ENCODE data around the gene TEPSIN.

The TEPSIN gene

GRCh38 chr17:81197831-81198490 lies 40.9 kb downstream of the TEPSIN start:
- DNase-seq (ENCODE audit: low read depth): no peak

DNA sequence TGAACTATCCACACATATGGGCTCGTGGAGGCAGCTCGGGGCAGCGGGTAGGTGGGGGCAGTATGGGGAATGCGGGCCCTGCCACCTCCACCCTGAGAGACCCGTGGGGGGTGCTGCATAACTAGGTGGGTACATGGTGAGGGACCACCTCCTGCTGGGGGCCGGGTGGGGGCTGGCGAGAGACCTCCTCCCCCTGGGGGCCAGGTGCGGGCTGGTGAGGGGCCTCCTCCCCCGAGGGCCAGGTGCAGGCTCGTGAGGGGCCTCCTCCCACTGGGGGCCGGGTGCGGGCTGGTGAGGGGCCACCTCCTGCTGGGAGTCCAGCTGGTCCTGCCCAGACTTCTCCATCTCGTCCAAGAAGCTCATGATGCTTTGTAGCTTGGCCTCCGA lies 41.5 kb downstream of the TEPSIN start:
- no peak for DNase-seq (ENCODE audit: low read depth)

GRCh38 chr17:81196505-81197408 lies 42.1 kb downstream of the TEPSIN start:
- DNase-seq (ENCODE audit: low read depth): no peak

- no peak for DNase-seq (ENCODE audit: low read depth)
Observed at GRCh38 chr17:81195941-81196495, 42.8 kb downstream of the TEPSIN start.

DNA sequence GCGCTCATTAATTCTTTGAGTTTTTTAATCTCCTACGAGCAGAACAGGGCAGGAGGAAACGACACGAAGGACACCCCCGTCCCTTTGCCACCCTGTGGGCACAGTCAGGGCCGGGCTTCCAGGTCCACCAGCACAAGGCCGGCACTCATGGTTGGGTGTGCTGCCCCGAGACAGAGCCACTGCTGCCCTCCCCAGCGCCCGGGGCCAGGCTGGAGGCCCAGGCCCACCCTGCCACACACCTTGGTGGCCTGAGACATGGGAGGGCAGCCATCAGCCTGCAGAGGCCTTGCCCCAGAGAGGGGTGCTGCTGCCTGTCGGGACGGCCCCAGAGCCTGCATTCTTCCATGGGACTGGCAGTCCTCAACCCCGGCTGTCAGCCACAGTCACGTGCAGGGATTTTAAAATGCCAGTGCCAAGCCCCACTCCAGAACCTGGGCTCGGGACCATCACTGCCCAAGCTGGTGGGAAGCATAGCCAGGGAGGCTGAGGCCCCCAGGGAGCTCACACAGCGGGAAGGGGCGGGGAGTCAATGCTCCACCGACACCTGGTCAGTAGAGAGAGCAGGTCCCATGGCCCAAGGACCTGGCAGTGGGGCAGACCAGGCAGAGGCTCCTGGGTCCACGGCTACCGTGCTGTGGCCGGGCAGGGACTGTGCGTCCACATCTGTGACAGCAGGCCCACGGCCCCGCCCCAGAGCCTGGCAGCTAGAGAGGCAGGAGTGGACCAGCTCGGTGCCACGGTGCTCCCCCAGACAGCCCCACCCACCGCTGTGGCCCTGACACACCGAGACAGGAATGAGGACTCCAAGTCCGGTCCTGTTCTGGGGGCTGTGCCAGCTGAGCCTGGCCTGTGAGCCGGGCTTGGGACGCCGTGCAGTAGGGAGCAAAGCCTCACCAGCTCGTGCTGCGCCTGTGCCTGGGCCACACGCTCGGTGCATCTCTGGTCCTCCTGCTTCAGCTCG lies 43.6 kb downstream of the TEPSIN start:
- no peak for DNase-seq (ENCODE audit: low read depth)

DNA sequence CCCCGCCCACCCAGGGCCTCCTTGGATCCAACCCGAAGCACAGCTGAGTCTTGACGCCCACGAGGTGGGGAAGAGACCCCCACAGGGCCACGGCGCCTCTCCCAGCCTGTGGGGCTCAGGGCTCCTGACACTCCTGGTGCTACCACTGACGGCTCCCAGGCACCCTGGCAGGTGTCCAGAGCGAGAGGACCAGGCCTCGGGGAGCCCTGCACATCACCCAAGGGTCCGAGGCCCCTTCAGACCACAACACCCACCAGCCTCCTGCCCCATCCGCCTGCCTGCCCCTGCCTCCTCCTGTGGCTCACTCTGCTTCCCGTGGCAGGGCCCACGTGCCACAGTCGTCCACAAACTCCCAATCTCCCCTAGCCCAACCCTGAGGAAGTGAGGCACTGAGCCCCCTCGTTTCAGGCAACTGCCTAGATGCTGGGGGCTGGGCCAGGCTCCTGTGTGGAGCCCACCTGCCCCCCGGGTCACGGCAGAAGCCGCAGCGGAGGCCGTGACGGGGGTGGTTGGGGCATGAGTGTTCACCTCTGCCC lies 44.6 kb downstream of the TEPSIN start:
- no peak for DNase-seq (ENCODE audit: low read depth)

DNA sequence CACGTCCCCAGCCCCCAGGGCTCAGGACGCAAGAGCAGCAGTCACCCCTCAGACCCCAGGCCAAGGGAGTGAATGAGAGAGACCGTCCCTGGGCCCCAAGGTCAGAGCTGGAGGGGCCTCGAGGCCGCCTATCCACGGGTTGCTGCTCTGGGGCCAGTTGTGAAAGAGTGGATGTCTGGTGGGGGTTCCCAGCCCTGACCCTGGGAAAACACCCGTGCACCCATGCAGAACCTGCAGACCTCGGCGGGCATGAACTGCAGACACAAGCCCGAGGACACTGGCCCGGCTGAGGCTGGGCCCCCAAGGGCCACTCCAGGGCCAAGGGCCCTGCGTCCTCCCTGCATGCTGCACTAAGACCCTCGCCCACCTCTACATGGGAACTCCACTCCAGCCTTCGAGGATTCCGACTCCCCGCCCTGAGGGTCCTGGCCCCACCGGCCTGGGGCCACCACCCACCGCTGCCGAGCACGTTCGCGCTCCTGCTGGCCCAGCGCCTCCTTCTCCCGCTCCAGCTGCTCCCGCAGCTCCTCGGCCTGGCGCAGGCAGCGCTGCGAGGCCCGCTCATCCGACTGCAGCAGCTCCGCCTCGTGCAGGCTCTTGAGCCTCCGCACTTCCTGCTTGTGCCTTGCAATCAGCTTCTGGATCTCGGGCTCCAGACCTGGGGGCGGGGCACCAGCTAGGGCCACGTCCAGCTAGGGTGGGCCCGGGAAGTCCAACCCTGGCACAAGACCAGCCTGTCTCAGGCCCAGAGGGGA lies 45.2 kb downstream of the TEPSIN start:
- DNase-seq (ENCODE audit: low read depth): no peak

GRCh38 chr17:81193051-81193410 lies 45.8 kb downstream of the TEPSIN start:
- no peak for DNase-seq (ENCODE audit: low read depth)

DNA sequence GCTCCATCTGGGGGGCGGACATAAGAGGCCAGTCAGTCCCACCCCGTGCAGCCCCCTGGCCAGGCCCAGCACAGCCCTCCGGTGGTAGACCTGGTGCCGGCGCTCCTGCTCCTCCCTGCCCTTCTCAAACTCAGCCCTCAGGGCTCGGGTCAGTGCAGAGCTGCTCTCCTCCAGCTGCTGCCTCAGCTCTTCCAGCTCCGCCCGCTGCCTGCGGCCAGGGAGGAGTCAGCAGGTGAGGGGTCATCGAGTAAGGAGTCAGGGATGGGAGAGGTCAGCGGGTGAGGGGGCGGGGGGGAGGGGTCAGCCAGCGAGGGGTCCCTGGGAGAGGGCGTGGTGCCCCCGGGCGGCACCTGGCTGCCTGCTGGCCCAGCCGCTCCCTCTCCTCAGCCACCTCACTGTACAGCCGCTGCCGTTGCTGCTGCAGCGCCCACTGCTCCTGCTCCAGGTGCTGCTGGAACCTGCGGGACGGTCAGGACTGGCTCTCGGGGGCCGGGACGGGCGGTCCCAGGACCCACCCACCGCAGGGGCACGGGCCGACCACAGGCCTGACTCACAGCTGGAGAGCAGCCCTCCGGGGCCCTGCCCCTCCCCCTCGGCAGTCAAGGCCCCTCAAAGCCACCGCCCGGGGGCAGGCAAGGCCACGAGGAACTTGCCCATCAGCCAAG lies 46.3 kb downstream of the TEPSIN start:
- DNase-seq (ENCODE audit: low read depth): no peak

GRCh38 chr17:81191646-81192045 lies 47.2 kb downstream of the TEPSIN start:
- no peak for DNase-seq (ENCODE audit: low read depth)

GRCh38 chr17:81191116-81191515 lies 47.7 kb downstream of the TEPSIN start:
- no peak for DNase-seq (ENCODE audit: low read depth)

- no peak for DNase-seq (ENCODE audit: low read depth)
Observed at GRCh38 chr17:81190591-81190990, 48.3 kb downstream of the TEPSIN start.

DNA sequence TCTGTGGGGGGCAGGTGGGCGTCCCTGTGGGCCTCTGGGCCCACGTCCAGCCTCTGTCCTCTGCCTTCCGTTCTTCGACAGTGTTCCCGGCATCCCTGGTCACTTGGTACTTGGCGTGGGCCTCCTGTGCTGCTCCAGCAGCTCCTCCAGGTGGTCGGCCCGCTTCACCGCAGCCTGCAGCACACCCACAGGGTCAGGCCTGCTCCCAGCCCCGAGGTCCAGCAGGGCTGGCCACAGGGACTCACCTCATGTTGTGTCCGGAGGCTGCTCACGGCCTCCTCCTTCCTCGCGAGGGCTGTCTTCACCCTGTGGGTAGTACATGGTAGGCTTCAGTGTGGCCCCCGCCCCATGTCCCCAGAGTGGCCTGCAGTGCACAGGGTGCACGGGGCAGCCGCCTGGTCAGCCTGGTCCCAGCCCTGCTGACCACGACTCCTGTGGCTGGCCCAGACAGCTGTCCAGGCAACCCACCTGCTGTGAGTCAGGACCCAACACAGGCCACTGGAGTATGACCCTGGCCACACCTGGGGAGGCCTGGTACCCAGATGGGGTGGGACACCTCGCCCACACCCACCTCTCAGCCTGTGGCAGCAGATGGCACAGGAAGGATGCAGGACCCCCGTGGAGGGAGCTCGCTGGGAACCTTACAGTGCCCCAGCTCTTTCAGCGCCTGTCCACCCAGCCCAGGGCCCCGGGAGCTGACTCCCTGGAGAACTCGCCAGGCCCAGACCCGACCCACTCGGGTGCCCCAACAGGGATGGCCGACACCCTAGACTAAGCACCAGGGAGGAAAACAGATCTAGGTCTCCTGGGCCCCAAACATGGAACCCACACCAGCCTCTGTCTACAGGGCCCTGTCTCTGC lies 49.0 kb downstream of the TEPSIN start:
- no peak for DNase-seq (ENCODE audit: low read depth)

- no peak for DNase-seq (ENCODE audit: low read depth)
Observed at GRCh38 chr17:81189016-81189415, 49.8 kb downstream of the TEPSIN start.

DNA sequence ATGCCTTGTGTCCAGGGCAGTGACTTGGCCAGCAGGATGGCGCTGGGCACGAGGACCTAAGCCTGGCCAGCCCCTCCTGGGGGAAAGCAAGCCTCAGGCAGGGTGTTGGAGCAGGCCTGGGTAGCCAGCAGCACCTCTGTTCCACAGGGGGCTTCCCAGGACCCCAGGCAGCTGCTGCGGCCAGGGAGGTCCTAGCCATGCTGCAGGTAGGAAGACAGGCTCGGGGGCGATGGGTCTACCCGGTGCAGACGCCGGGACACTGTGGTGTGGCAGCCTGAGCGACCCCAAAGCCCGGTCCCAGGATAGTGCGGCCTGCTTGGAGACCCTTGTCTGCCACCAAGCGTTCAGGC lies 50.4 kb downstream of the TEPSIN start:
- DNase-seq (ENCODE audit: low read depth): no peak

- no peak for DNase-seq (ENCODE audit: low read depth)
Observed at GRCh38 chr17:81187586-81188490, 51.0 kb downstream of the TEPSIN start.

DNA sequence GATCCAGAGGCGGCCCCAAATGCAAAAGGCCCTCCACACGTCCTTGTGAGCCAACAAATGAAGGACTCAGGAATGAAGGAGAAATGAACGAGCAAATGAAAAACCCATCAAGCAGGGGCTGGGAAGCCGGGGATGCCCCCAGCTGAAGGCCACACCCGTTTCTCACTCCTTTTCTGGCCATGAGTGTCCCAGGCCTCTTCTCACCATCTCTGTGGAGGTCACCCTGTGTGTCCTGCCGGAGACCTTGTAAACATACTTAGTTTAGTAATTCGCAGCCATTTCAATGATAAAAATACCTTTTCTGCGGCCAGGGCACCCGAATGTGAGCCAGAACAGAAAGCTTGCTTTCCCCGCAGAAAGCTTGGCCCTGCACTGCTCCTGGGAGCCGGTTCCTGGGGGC lies 51.7 kb downstream of the TEPSIN start:
- no peak for DNase-seq (ENCODE audit: low read depth)

DNA sequence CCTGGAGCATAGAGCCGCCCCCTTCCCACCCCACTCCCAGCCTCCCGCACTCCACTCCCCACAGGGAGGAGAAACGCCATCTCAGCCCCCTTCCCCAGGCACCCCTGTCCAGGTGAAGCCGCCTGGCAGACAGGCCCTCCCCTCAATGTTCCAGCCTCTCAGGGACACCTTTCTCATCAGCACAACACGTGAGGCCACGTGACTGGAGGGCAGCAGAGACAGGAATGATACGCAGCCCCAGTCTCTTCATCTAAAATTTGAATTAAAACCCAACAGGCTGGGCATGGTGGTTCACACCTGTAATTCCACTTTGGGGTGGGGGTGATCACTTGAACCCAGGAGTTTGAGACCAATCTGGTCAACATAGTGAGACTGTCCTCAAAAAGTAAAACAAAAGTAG lies 52.7 kb downstream of the TEPSIN start:
- DNase-seq (ENCODE audit: low read depth): no peak

DNA sequence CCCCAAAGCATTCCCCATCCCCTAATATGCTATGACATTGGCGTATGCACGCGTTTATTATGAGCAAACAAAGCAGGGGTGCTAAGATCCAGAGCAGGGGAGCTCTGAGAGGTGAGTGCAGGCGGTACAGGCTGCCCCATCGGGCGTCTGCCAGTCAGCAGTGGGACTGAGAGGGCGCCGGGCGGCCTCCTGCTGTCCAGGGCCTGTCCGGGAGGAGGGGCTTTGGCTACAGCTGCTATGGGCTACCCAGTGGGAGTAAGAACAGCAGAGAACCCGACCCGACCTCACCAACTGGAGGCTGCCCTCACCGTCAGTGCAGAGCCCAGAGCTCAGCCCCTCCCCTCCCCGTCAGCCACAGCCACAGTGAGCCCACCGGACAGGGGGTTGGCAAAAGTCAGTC lies 54.3 kb downstream of the TEPSIN start:
- DNase-seq (ENCODE audit: low read depth): no peak

Measured in stimulated activated CD8-positive, alpha-beta memory T cell treated with anti-CD3 and anti-CD28 coated beads, Interleukin-15, amount 100 ng/mL, for 24 hours (primary cell).